ENCODE measurements around the gene TBRG1. TPM values are rescaled to one million over a fixed set of nuclear protein-coding genes. Genes with fewer than 3 reads are reported as not detected.

Gene TBRG1
- total RNA-seq, 2 donors from 2014 or later, result 30.3 to 57.8 TPM

DNA sequence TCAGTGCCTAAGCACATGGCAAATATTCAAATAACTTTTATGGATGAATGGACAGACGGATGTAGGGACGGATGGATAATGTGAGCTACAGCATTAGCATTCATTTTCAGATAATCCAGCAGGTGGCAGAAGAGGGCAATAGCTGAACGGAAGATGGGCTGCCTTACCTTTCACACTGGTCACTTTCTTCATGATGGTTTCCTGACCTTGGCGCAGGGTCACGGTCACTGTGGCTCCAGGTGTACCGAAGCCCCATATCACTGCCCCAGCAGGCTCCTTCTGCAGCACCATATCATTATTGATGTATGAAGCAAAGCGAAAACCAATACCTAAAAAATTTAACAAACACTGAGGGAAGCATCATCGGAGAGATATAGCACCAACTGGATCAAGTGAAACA is 46.5 kb downstream of the TBRG1 start:
- TF ChIP-seq CTCF (IDR thresholded peaks at IDR 0.05), result peak; percentile 82
- no peak overlapping the region for H3K4me3 ChIP-seq
- H3K4me1 ChIP-seq (ENCODE audit: control insufficient read depth in 1 of 2, low read depth in 2 of 2), result peaks cover 1 to 10% of the 10 kb centered on the region in 2 donors
- no peak overlapping the region for H3K27ac ChIP-seq
- no peak for ATAC-seq (ENCODE audit: insufficient number of reproducible peaks, low FRiP score, low read depth)
- no peaks in the 10 kb centered on the region for H3K27me3 ChIP-seq (replicated peaks; ENCODE audit: insufficient read depth)
- no peak for DNase-seq (ENCODE audit: low spot score)
- H3K36me3 ChIP-seq, result no peaks in the 10 kb centered on the region
- H3K9me3 ChIP-seq, result no peaks in the 10 kb centered on the region

DNA sequence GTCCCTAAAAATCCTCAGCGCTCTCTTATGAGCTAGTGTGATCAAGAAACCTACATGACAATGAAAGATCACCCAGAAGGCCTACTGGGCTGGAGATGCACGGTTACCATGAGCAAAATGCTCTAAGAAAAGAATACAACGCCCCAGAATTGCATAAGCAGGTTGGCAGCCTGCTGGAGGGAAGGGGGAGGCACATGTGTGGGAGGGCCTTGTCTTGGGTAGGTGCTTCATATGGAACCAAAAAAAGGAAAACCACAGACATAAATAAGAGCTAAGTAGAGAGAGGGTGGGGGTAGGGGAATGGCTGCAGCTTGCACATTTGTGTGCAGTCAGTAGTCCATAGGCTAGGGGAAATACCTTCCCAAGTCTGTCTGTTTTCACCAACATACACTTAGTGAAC is 48.1 kb downstream of the TBRG1 start:
- H3K27me3 ChIP-seq (replicated peaks; ENCODE audit: insufficient read depth), result no peaks in the 10 kb centered on the region
- DNase-seq (ENCODE audit: low spot score) (no peak), ATAC-seq (ENCODE audit: insufficient number of reproducible peaks, low FRiP score, low read depth) (no peak)
- peaks cover 4 to 22% of the 10 kb centered on the region in 2 donors for H3K4me1 ChIP-seq (ENCODE audit: control insufficient read depth in 1 of 2, low read depth in 2 of 2)
- TF ChIP-seq CTCF (IDR thresholded peaks at IDR 0.05), result no peak
- H3K27ac ChIP-seq, result no peak overlapping the region
- no peaks in the 10 kb centered on the region for H3K9me3 ChIP-seq
- no peak overlapping the region for H3K4me3 ChIP-seq
- H3K36me3 ChIP-seq, result no peaks in the 10 kb centered on the region

- DNase-seq (ENCODE audit: low spot score) (no peak), ATAC-seq (ENCODE audit: insufficient number of reproducible peaks, low FRiP score, low read depth) (no peak)
- Histone ChIP-seq H3K9me3 (no peaks in the 10 kb centered on the region), H3K4me1 (ENCODE audit: control insufficient read depth in 1 of 2, low read depth in 2 of 2) (peaks cover 16 to 38% of the 10 kb centered on the region in 2 donors), H3K36me3 (no peaks in the 10 kb centered on the region), H3K4me3 (peak overlapping the region; percentile 90), H3K27ac (peak overlapping the region; percentile 87 to 90), H3K27me3 (replicated peaks; ENCODE audit: insufficient read depth) (no peaks in the 10 kb centered on the region)
- no peak for TF ChIP-seq CTCF (IDR thresholded peaks at IDR 0.05)
Observed at GRCh38 chr11:124672536-124673215, 50.0 kb downstream of the TBRG1 start.

GRCh38 chr11:124673333-124674167 is 50.9 kb downstream of the TBRG1 start, which contains the start of the genes SIAE and SPA17:
Gene SIAE, minus strand, starts transcription at chr11:124673739. Its CDS starts 31 bp downstream, at chr11:124673708.
Gene SPA17, plus strand, starts transcription at chr11:124673904. Its CDS starts 1,361 bp downstream, at chr11:124675265.
- Histone ChIP-seq H3K27ac (peak within 1 kb of the TSS; percentile 87 to 90), H3K9me3 (no peaks in the 10 kb centered on the region), H3K27me3 (replicated peaks; ENCODE audit: insufficient read depth) (no peaks in the 10 kb centered on the region), H3K36me3 (no peaks in the 10 kb centered on the region), H3K4me1 (ENCODE audit: control insufficient read depth in 1 of 2, low read depth in 2 of 2) (peaks cover 16 to 38% of the 10 kb centered on the region in 2 donors), H3K4me3 (peak within 1 kb of the TSS; percentile 90)
- DNase-seq (ENCODE audit: low spot score) (peak; percentile 82), ATAC-seq (ENCODE audit: insufficient number of reproducible peaks, low FRiP score, low read depth) (peak; percentile 68)
- TF ChIP-seq CTCF (IDR thresholded peaks at IDR 0.05), result no peak

DNA sequence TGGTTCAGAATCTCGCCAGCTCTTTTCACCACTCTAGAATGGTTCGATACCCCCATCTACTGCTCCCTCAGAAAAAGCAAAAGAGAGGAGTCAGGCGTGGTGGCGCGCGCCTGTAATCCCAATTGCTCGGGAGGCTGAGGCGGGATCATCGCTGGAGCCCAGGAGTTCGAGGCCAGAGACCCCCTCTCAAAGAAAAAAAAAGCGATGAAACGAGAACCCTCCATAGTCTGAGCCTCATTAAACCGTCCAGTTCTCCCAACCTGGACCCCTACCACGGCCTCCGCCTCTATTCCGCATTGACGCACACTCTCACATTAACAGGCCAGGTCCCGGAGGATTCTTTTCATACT is 51.5 kb downstream of the TBRG1 start:
- Histone ChIP-seq H3K36me3 (no peaks in the 10 kb centered on the region), H3K4me1 (ENCODE audit: control insufficient read depth in 1 of 2, low read depth in 2 of 2) (peaks cover 16 to 38% of the 10 kb centered on the region in 2 donors), H3K27ac (peak overlapping the region; percentile 76 to 90), H3K27me3 (replicated peaks; ENCODE audit: insufficient read depth) (no peaks in the 10 kb centered on the region), H3K4me3 (peak overlapping the region; percentile 90), H3K9me3 (no peaks in the 10 kb centered on the region)
- TF ChIP-seq CTCF (IDR thresholded peaks at IDR 0.05), result no peak
- ATAC-seq (ENCODE audit: insufficient number of reproducible peaks, low FRiP score, low read depth) (no peak), DNase-seq (ENCODE audit: low spot score) (no peak)

Measured in thoracic aorta (tissue), 2 donors.